Measurements from ENCODE around the gene ADAMTS19. TPM values are rescaled to one million over a fixed set of nuclear protein-coding genes. Genes with fewer than 3 reads are reported as not detected.

Gene ADAMTS19
- total and polyA plus RNA-seq, 2 experiments from 2014 or later, result not detected

DNA sequence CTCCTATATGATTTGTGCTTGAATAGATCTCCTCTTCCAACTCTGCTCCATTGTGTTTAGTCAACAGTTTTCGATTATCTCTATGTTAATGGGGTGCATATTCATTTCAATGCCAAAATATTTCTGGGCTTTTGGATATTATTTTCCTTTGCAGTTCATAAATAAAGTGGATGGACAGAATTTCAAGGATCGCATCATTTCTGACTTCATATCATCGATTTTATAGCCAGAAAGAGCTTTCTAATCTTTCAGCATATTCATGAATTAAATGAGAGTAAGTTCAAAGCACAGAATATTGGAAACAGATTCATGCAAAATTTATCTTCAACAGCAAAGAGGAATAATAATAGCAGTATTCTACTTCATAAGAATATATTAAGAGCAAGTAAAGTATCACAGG lies 227.8 kb downstream of the ADAMTS19 start:
- no peak overlapping the region for H3K9ac ChIP-seq
- H3K4me3 ChIP-seq, result no peak overlapping the region
- H3K27ac ChIP-seq, result no peak overlapping the region
- H3F3A ChIP-seq (ENCODE audit: insufficient read depth), result no peaks in the 10 kb centered on the region
- no peaks in the 10 kb centered on the region for H3K79me2 ChIP-seq (ENCODE audit: insufficient read depth)
- DNase-seq, result no peak
- 9 to 12% methylated on average over 3 of the region's 3 CpGs for WGBS, 2 experiments (ENCODE audit: low coverage in 1 of 2, low lambda C conversion rate in 2 of 2, missing lambda C conversion rate in 2 of 2)
- H3K9me2 ChIP-seq (ENCODE audit: insufficient read depth), result no peaks in the 10 kb centered on the region
- no peaks in the 10 kb centered on the region for H4K20me1 ChIP-seq (ENCODE audit: insufficient read depth)
- no peaks in the 10 kb centered on the region for H3K27me3 ChIP-seq (replicated peaks; ENCODE audit: insufficient read depth)
- TF ChIP-seq EZH2phosphoT487 (IDR thresholded peaks at IDR 0.05; ENCODE audit: insufficient read depth, low read depth) (no peak), EZH2 (IDR thresholded peaks at IDR 0.05; ENCODE audit: insufficient read depth, poor library complexity, severe bottlenecking) (no peak)
- H3K36me3 ChIP-seq (ENCODE audit: low read depth), result no peaks in the 10 kb centered on the region
- H3K9me3 ChIP-seq (ENCODE audit: low read depth), result peaks cover 3% of the 10 kb centered on the region
- H3K4me1 ChIP-seq (ENCODE audit: insufficient read depth), result no peaks in the 10 kb centered on the region
- in situ Hi-C loops (cut with MboI), result no loop called here
- H3K4me2 ChIP-seq (ENCODE audit: unreplicated experiment), result no peak overlapping the region
- no peak overlapping the region for H2AFZ ChIP-seq

DNA sequence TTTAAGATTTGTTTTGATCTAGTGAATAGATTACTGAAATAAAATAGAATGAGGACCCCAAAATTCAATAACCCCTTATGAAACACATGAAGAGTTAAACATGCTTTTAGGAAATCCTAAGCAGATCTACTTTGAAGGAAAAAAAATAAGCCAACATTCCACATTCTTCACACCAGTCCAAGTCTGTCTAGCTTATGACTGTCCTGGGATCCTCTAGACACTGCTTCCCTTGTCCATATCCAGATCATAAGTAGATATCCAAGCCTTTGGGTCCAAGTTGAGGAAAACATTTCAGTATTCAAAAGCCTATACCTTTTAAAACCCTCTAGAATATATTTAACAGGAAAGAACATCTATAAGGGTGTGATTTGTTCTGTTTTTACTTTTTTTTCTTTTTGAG lies 228.9 kb downstream of the ADAMTS19 start:
- peaks cover 3% of the 10 kb centered on the region for H3K9me3 ChIP-seq (ENCODE audit: low read depth)
- no peaks in the 10 kb centered on the region for H4K20me1 ChIP-seq (ENCODE audit: insufficient read depth)
- H3K9me2 ChIP-seq (ENCODE audit: insufficient read depth), result no peaks in the 10 kb centered on the region
- H3K27me3 ChIP-seq (replicated peaks; ENCODE audit: insufficient read depth), result no peaks in the 10 kb centered on the region
- H3K4me2 ChIP-seq (ENCODE audit: unreplicated experiment), result no peak overlapping the region
- H3K4me1 ChIP-seq (ENCODE audit: insufficient read depth), result no peaks in the 10 kb centered on the region
- no peak overlapping the region for H3K9ac ChIP-seq
- TF ChIP-seq EZH2phosphoT487 (IDR thresholded peaks at IDR 0.05; ENCODE audit: insufficient read depth, low read depth), result no peak
- TF ChIP-seq EZH2 (IDR thresholded peaks at IDR 0.05; ENCODE audit: insufficient read depth, poor library complexity, severe bottlenecking), result no peak
- no peak overlapping the region for H2AFZ ChIP-seq
- no peaks in the 10 kb centered on the region for H3F3A ChIP-seq (ENCODE audit: insufficient read depth)
- no peaks in the 10 kb centered on the region for H3K79me2 ChIP-seq (ENCODE audit: insufficient read depth)
- H3K4me3 ChIP-seq, result no peak overlapping the region
- H3K36me3 ChIP-seq (ENCODE audit: low read depth), result no peaks in the 10 kb centered on the region
- no peak overlapping the region for H3K27ac ChIP-seq
- in situ Hi-C loops (cut with MboI), result no loop called here
- no peak for DNase-seq

DNA sequence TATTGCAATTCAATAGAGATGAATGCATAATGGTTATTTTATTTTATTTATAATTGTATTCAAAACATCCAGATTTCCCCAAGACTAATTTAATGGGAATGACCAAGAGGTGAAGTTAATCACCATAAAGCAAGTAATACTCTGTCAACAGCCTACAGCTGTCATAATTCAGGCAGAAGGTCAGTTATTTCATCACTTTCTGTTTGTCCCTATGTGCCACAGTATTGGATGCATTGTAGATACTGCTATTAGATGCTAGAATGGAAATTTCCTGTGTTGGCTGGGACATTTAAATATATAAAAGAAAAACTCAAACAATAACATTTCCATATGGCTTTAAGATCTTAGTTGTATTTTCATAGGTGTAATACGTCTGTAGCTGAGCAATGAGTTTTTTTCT lies 231.1 kb downstream of the ADAMTS19 start:
- Histone ChIP-seq H3K4me2 (ENCODE audit: unreplicated experiment) (no peak overlapping the region), H3K9me3 (ENCODE audit: low read depth) (peaks cover 3% of the 10 kb centered on the region), H3K36me3 (ENCODE audit: low read depth) (no peaks in the 10 kb centered on the region), H3K4me3 (no peak overlapping the region), H3K9me2 (ENCODE audit: insufficient read depth) (no peaks in the 10 kb centered on the region), H4K20me1 (ENCODE audit: insufficient read depth) (no peaks in the 10 kb centered on the region), H3K9ac (no peak overlapping the region), H3K4me1 (ENCODE audit: insufficient read depth) (no peaks in the 10 kb centered on the region), H3F3A (ENCODE audit: insufficient read depth) (no peaks in the 10 kb centered on the region), H3K79me2 (ENCODE audit: insufficient read depth) (no peaks in the 10 kb centered on the region), H3K27ac (no peak overlapping the region), H2AFZ (no peak overlapping the region), H3K27me3 (replicated peaks; ENCODE audit: insufficient read depth) (no peaks in the 10 kb centered on the region)
- in situ Hi-C loops (cut with MboI), result no loop called here
- 15 to 24% methylated on average over 1 of the region's 1 CpG for WGBS, 2 experiments (ENCODE audit: low coverage in 1 of 2, low lambda C conversion rate in 2 of 2, missing lambda C conversion rate in 2 of 2)
- no peak for DNase-seq
- TF ChIP-seq EZH2 (IDR thresholded peaks at IDR 0.05; ENCODE audit: insufficient read depth, poor library complexity, severe bottlenecking) (no peak), EZH2phosphoT487 (IDR thresholded peaks at IDR 0.05; ENCODE audit: insufficient read depth, low read depth) (no peak)

DNA sequence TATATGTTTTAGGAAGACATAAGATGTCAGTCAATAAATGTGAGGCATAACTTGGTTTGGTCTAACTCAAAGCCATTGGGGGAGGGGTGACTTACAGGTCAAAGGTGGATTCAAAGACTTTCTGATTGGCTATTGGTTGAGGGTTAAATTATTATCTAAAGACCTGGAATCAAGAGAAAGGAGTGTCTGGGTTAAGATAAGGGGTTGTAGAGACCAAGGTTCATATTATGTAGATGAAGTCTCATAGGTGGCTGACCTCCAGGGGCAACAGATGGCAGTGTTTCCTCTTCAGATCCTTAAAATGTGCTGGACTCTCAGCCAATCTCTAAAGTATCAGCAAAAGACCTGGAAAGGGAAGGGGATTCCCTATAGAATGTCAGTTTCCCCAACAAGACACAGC lies 236.5 kb downstream of the ADAMTS19 start:
- no peak for TF ChIP-seq EZH2phosphoT487 (IDR thresholded peaks at IDR 0.05; ENCODE audit: insufficient read depth, low read depth)
- no peak for TF ChIP-seq EZH2 (IDR thresholded peaks at IDR 0.05; ENCODE audit: insufficient read depth, poor library complexity, severe bottlenecking)
- Histone ChIP-seq H3K4me3 (no peak overlapping the region), H3K36me3 (ENCODE audit: low read depth) (no peaks in the 10 kb centered on the region), H4K20me1 (ENCODE audit: insufficient read depth) (no peaks in the 10 kb centered on the region), H2AFZ (no peak overlapping the region), H3K9me3 (ENCODE audit: low read depth) (no peaks in the 10 kb centered on the region), H3K27ac (no peak overlapping the region), H3K4me1 (ENCODE audit: insufficient read depth) (no peaks in the 10 kb centered on the region), H3K27me3 (replicated peaks; ENCODE audit: insufficient read depth) (no peaks in the 10 kb centered on the region), H3K9ac (no peak overlapping the region), H3K4me2 (ENCODE audit: unreplicated experiment) (no peak overlapping the region), H3F3A (ENCODE audit: insufficient read depth) (no peaks in the 10 kb centered on the region), H3K79me2 (ENCODE audit: insufficient read depth) (no peaks in the 10 kb centered on the region), H3K9me2 (ENCODE audit: insufficient read depth) (no peaks in the 10 kb centered on the region)
- no peak for DNase-seq
- in situ Hi-C loops (cut with MboI), result no loop called here

DNA sequence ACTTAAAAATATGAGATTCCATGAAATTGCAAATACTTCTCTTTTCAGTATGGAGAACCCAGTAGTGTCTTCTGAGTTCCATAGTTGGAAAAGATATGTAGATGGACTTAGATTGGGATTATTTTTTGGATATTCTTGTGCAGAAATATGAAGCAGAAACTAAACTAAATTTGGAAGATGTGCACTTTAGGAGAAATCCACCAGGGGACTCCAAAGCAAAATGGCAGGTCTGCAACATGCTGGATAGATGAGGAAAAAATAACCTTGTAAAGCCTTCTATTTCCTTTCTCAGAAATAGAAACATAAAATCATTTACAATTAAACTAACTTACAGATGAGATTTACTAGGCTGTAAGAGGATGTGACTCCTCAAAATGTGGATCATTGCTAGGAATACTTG lies 238.6 kb downstream of the ADAMTS19 start:
- H3K9me3 ChIP-seq (ENCODE audit: low read depth), result no peaks in the 10 kb centered on the region
- DNase-seq, result no peak

More for the DNA sequence above, 238.6 kb downstream of the ADAMTS19 start:
- no peak overlapping the region for H2AFZ ChIP-seq
- no peaks in the 10 kb centered on the region for H3K9me2 ChIP-seq (ENCODE audit: insufficient read depth)
- H3K79me2 ChIP-seq (ENCODE audit: insufficient read depth), result no peaks in the 10 kb centered on the region
- H3F3A ChIP-seq (ENCODE audit: insufficient read depth), result no peaks in the 10 kb centered on the region
- H3K4me2 ChIP-seq (ENCODE audit: unreplicated experiment), result no peak overlapping the region
- H3K9ac ChIP-seq, result no peak overlapping the region
- no peaks in the 10 kb centered on the region for H4K20me1 ChIP-seq (ENCODE audit: insufficient read depth)
- H3K4me1 ChIP-seq (ENCODE audit: insufficient read depth), result no peaks in the 10 kb centered on the region
- no peaks in the 10 kb centered on the region for H3K27me3 ChIP-seq (replicated peaks; ENCODE audit: insufficient read depth)
- in situ Hi-C loops (cut with MboI), result no loop called here
- TF ChIP-seq EZH2phosphoT487 (IDR thresholded peaks at IDR 0.05; ENCODE audit: insufficient read depth, low read depth) (no peak), EZH2 (IDR thresholded peaks at IDR 0.05; ENCODE audit: insufficient read depth, poor library complexity, severe bottlenecking) (no peak)
- H3K4me3 ChIP-seq, result no peak overlapping the region
- no peaks in the 10 kb centered on the region for H3K36me3 ChIP-seq (ENCODE audit: low read depth)
- no peak overlapping the region for H3K27ac ChIP-seq
